ENCODE measurements around the gene ODF2L.

Gene ODF2L

DNA sequence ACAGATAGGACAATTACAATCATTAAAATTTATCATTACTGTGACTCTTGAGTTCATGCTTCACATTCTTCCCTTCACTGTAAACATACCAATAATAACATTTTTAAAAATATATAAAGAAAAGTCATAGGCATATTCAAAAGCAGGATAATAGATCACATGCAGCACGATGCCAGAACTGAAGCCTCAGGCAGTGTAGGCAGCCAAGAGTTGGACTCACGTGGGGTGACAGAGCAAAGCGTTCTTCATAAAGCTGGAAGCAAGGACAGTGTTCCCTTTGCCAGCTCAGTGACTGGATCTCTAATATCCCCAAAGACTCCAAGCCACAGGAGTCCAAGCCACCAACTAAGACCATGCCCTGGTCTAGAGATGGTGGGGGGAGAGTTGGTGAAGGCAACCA, 77.7 kb downstream of the ODF2L start:
- no peak for DNase-seq (ENCODE audit: low read depth)

GRCh38 chr1:86317926-86318325, 78.2 kb downstream of the ODF2L start:
- no peak for DNase-seq (ENCODE audit: low read depth)

DNA sequence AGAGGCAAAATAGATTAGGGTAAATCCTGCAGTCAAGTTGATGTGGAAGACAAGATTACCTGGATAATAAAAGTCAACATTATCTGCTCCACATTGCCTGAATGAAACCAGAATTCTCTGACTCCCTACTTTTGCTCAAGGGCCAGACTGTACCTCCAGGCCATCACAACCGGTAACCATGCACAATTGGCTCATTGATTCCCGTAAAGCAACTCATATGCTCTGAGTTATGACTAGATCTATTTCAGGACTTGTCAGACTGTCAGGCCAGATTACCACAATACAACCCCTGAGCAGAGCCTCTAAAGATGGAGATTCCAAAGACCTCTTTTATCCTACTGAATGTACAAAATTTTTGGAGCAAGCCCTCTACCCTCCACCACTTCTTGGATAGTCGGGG, 90.4 kb downstream of the ODF2L start:
- DNase-seq (ENCODE audit: low read depth) = no peak

GRCh38 chr1:86303041-86303690, 93.0 kb downstream of the ODF2L start:
- DNase-seq (ENCODE audit: low read depth) = no peak

Data from GM04504 (cell line).